ENCODE measurements around the gene B3GNT5. TPM values are rescaled to one million over a fixed set of nuclear protein-coding genes. Genes with fewer than 3 reads are reported as not detected.

Gene B3GNT5
- total and polyA plus RNA-seq, 2 of the 8 experiments (the other 6 are each of a cell fraction or from before 2014, with no cell fraction given): 2.4 to 9.7 TPM

- Histone ChIP-seq H2BK120ac (replicated peaks; ENCODE audit: low read depth, low read length) (no peak overlapping the region), H3K18ac (ENCODE audit: extremely low read depth, low read length) (no peak overlapping the region), H3K9me3 (ENCODE audit: insufficient read depth in 2 of 2, low read depth in 1 of 2, low read length in 1 of 2) (no peaks in the 10 kb centered on the region), H3K4me1 (replicated peaks in 1 of 4; ENCODE audit: control insufficient read depth in 3 of 4, insufficient read depth in 4 of 4, low read length in 3 of 4) (no peaks in the 10 kb centered on the region), H2AFZ (ENCODE audit: low read length) (no peak overlapping the region), H4K5ac (ENCODE audit: insufficient read length, low read depth, low read length) (no peak overlapping the region), H2BK15ac (ENCODE audit: low read length) (no peak overlapping the region), H3K4me3 (ENCODE audit: extremely low read depth in 1 of 4, insufficient read depth in 2 of 4, low read depth in 3 of 4, low read length in 4 of 4) (no peak overlapping the region), H3K36me3 (ENCODE audit: control insufficient read depth in 2 of 4, insufficient read depth in 4 of 4, low read length in 3 of 4) (peaks cover 0 to 3% (median under 1%) of the 10 kb centered on the region in 4 experiments; a peak in 2 of 8 replicates), H3K27me3 (replicated peaks in 1 of 4; ENCODE audit: control insufficient read depth in 3 of 4, extremely low read depth in 1 of 4, insufficient read depth in 3 of 4, low read length in 3 of 4) (no peaks in the 10 kb centered on the region), H4K20me1 (replicated peaks in 1 of 2; ENCODE audit: control insufficient read depth in 1 of 2, insufficient read depth in 2 of 2, low read length in 2 of 2) (no peaks in the 10 kb centered on the region), H3K56ac (replicated peaks; ENCODE audit: insufficient read length, low read depth, low read length) (no peak overlapping the region), H3K23ac (ENCODE audit: insufficient read length) (no peak overlapping the region), H3K4me2 (ENCODE audit: insufficient read depth in 1 of 2, low read depth in 2 of 2, low read length in 2 of 2) (no peak overlapping the region), H3K79me1 (ENCODE audit: low read depth, low read length) (no peaks in the 10 kb centered on the region), H4K8ac (ENCODE audit: extremely low read depth, insufficient read depth, low read length) (no peak overlapping the region), H2AK5ac (ENCODE audit: low read depth, low read length) (no peak overlapping the region), H2BK5ac (ENCODE audit: low read depth, low read length) (no peak overlapping the region), H2BK12ac (ENCODE audit: low read depth, low read length) (no peak overlapping the region), H3K4ac (replicated peaks; ENCODE audit: insufficient read length, low read depth, low read length) (no peak overlapping the region), H3K23me2 (ENCODE audit: low read depth, low read length) (no peaks in the 10 kb centered on the region; the same call in 1 of the 2 replicates), H4K91ac (replicated peaks; ENCODE audit: insufficient read length, low read length) (no peak overlapping the region), H3K14ac (ENCODE audit: insufficient read length) (no peak overlapping the region), H3K27ac (ENCODE audit: low read depth, low read length) (no peak overlapping the region), H2BK20ac (ENCODE audit: low read length) (no peak overlapping the region), H3K79me2 (ENCODE audit: control insufficient read depth in 1 of 2, insufficient read depth in 2 of 2, low read length in 2 of 2) (no peaks in the 10 kb centered on the region), H3K9ac (replicated peaks in 1 of 4; ENCODE audit: extremely low read depth in 1 of 4, low read depth in 3 of 4, low read length in 3 of 4) (no peak overlapping the region)
- DNase-seq (ENCODE audit: low read depth in 1 of 2, low spot score in 2 of 2) (no peak), FAIRE-seq (no peak)
- ChIA-PET POLR2A (ENCODE audit: partially characterized antibody) (no interaction called here), CTCF (ENCODE audit: partially characterized antibody) (interaction anchor here (1.4 kb wide), 1 partner anchor 10 kb away, joined by 4 read pairs; no protein-coding TSS in a partner anchor)
- WGBS, 2 experiments (ENCODE audit: extremely low coverage in 1 of 2, insufficient coverage in 1 of 2, insufficient read length in 1 of 2, insufficient replicate concordance in 2 of 2, low coverage in 1 of 2, low lambda C conversion rate in 2 of 2, missing lambda C conversion rate in 1 of 2): 78% methylated on average over 2 of the region's 2 CpGs; no CpG with 5 or more reads in 1 of the 2 experiments
- no peak for TF ChIP-seq SRF (IDR thresholded peaks at IDR 0.05; ENCODE audit: low read depth, low read length)
- no peak for TF ChIP-seq GABPA (IDR thresholded peaks at IDR 0.05; ENCODE audit: borderline replicate concordance, insufficient read depth, low read length)
- no peak for TF ChIP-seq YY1 (IDR thresholded peaks at IDR 0.05; ENCODE audit: low read depth, low read length)
- TF ChIP-seq TEAD4 (IDR thresholded peaks at IDR 0.05; ENCODE audit: low read depth, low read length): no peak
- TF ChIP-seq SP4 (IDR thresholded peaks at IDR 0.05; ENCODE audit: low read length): no peak
- no peak for TF ChIP-seq MAFK (IDR thresholded peaks at IDR 0.05; ENCODE audit: low read depth, low read length)
- no peak for TF ChIP-seq CBX5 (IDR thresholded peaks at IDR 0.05; ENCODE audit: low read depth, low read length)
- TF ChIP-seq RXRA (IDR thresholded peaks at IDR 0.05; ENCODE audit: insufficient read depth, low read depth, low read length): no peak
- TF ChIP-seq TCF12 (IDR thresholded peaks at IDR 0.05; ENCODE audit: low read depth, low read length): no peak
- TF ChIP-seq SP1 (IDR thresholded peaks at IDR 0.05; ENCODE audit: low read depth, low read length): no peak
- no peak for TF ChIP-seq POLR2AphosphoS5 (IDR thresholded peaks at IDR 0.05; ENCODE audit: low read depth, low read length)
- TF ChIP-seq RFX5 (IDR thresholded peaks at IDR 0.05; ENCODE audit: borderline replicate concordance, low read depth, low read length): no peak
- TF ChIP-seq GTF2F1 (IDR thresholded peaks at IDR 0.05; ENCODE audit: borderline replicate concordance, low read depth, low read length): no peak
- TF ChIP-seq JUND (IDR thresholded peaks at IDR 0.05; ENCODE audit: low read length): no peak
- no peak for TF ChIP-seq EGR1 (IDR thresholded peaks at IDR 0.05; ENCODE audit: borderline replicate concordance, low read depth, low read length)
- no peak for TF ChIP-seq CHD2 (IDR thresholded peaks at IDR 0.05; ENCODE audit: low read length)
Observed at GRCh38 chr3:183275418-183275817, 22.4 kb downstream of the B3GNT5 start.

Measured in H1 (cell line).